Activated naive CD4-positive, alpha-beta T cell treated with anti-CD3 and anti-CD28 coated beads for 36 hours (primary cell): ENCODE measurements around the gene ZNF613. TPM values are rescaled to one million over a fixed set of nuclear protein-coding genes. Genes with fewer than 3 reads are reported as not detected.

ENCODE experiments used
- CTCF ChIA-PET: fragments of 350-600 bp; sonication (Branson Sonifier 250); formaldehyde crosslinking; loops from one replicate; lab custom pipeline; 2021; ENCODE audit warnings: antibody characterized with exemption; lab: Charles Lee
- DNase-seq: peaks from one replicate; pipeline ENCODE4 v3.0.0-alpha.2; 2020
- H3K27ac Mint-ChIP-seq: one replicate; pipeline ENCODE4 v1.8.0; 2021; ENCODE audit warnings: mild to moderate bottlenecking, mixed read lengths
- H3K27me3 Mint-ChIP-seq: one replicate; pipeline ENCODE4 v1.8.0; 2021; ENCODE audit warnings: low read depth, mixed read lengths
- H3K36me3 Mint-ChIP-seq: one replicate; pipeline ENCODE4 v1.8.0; 2021; ENCODE audit warnings: low read depth, mixed read lengths
- H3K4me1 Mint-ChIP-seq: one replicate; pipeline ENCODE4 v1.8.0; 2021; ENCODE audit warnings: low read depth, mixed read lengths
- H3K4me3 Mint-ChIP-seq: one replicate; pipeline ENCODE4 v1.8.0; 2021; ENCODE audit warnings: mild to moderate bottlenecking, moderate library complexity, mixed read lengths
- H3K9me3 Mint-ChIP-seq: one replicate; pipeline ENCODE4 v1.8.0; 2021; ENCODE audit warnings: mixed read lengths
- intact Hi-C: fragments of 100-400 bp; cut with micrococcal nuclease; formaldehyde crosslinking; loops from one replicate; pipeline ENCODE4 v1.15.1; 2023
- total RNA-seq, 2 experiments: library from RNA; stranded (reverse); gene quantifications; one replicate each; pipeline ENCODE4 v1.2.3, GENCODE V29; 2021

The ZNF613 gene
- total RNA-seq = 1 to 10 TPM; 2.0 to 3.1 TPM

GRCh38 chr19:51926784-51927741 lies at the start of gene ZNF613:
Gene ZNF613, plus strand, starts transcription at chr19:51927472. Its CDS starts 8,749 bp downstream, at chr19:51936221.
- Mint-ChIP-seq H3K4me1 (peaks cover 21% of the 10 kb centered on the region), H3K4me3 (peak within 1 kb of the TSS; percentile 96), H3K9me3 (peaks cover 52% of the 10 kb centered on the region), H3K27ac (peak within 1 kb of the TSS; percentile 96), H3K27me3 (no peaks in the 10 kb centered on the region), H3K36me3 (peaks cover 57% of the 10 kb centered on the region)
- intact Hi-C loops = loop anchor here (1.0 to 10.0 kb wide), 6 partner anchors 22 to 308 kb away; partner anchors contain the start of genes ZNF350, ZNF432, ZNF615 and ZNF649
- CTCF ChIA-PET = no interaction called here
- peak; percentile 91 for DNase-seq

GRCh38 chr19:51882518-51882917 lies 44.8 kb upstream of the ZNF613 start:
- Mint-ChIP-seq H3K36me3 (peaks cover 85% of the 10 kb centered on the region), H3K4me1 (peaks cover 1% of the 10 kb centered on the region), H3K4me3 (no peak overlapping the region), H3K9me3 (peaks cover 62% of the 10 kb centered on the region), H3K27me3 (no peaks in the 10 kb centered on the region), H3K27ac (no peak overlapping the region)
- CTCF ChIA-PET = no interaction called here
- DNase-seq = no peak
- intact Hi-C loops = no loop called here

- Mint-ChIP-seq H3K4me1 (peaks cover 3% of the 10 kb centered on the region), H3K27me3 (no peaks in the 10 kb centered on the region), H3K9me3 (peaks cover 69% of the 10 kb centered on the region), H3K36me3 (peaks cover 87% of the 10 kb centered on the region), H3K27ac (no peak overlapping the region), H3K4me3 (no peak overlapping the region)
- CTCF ChIA-PET = no interaction called here
- no peak for DNase-seq
- intact Hi-C loops = no loop called here
These were observed 42.6 kb upstream of the ZNF613 start for GRCh38 chr19:51884713-51885112.

- intact Hi-C loops = loop anchor here (2.0 kb wide), 1 partner anchor 17 kb away; the partner anchor contains the start of gene ZNF649
These were observed 39.5 kb upstream of the ZNF613 start, which contains the start of gene ZNF577 for GRCh38 chr19:51887522-51888498. Gene ZNF577, minus strand, starts transcription at chr19:51887951. Its CDS starts 7,569 bp downstream, at chr19:51880382.

GRCh38 chr19:51889934-51890333 lies 37.3 kb upstream of the ZNF613 start:
- CTCF ChIA-PET = interaction anchor here (0.6 kb wide), 1 partner anchor 193 kb away, joined by 8 read pairs; no protein-coding TSS in a partner anchor
- Mint-ChIP-seq H3K27ac (no peak overlapping the region), H3K36me3 (peaks cover 90% of the 10 kb centered on the region), H3K27me3 (no peaks in the 10 kb centered on the region), H3K4me3 (no peak overlapping the region), H3K9me3 (peaks cover 82% of the 10 kb centered on the region), H3K4me1 (peaks cover 3% of the 10 kb centered on the region)
- intact Hi-C loops = loop anchor here (2.0 kb wide), 1 partner anchor 15 kb away; the partner anchor contains the start of gene ZNF649
- no peak for DNase-seq

More at GRCh38 chr19:51887522-51888498, 39.5 kb upstream of the ZNF613 start, which contains the start of gene ZNF577:
- H3K4me1 Mint-ChIP-seq = peaks cover 3% of the 10 kb centered on the region
- peak within 1 kb of the TSS; percentile 13 for H3K27ac Mint-ChIP-seq
- CTCF ChIA-PET = no interaction called here
- peak within 1 kb of the TSS; percentile 73 for H3K4me3 Mint-ChIP-seq
- H3K36me3 Mint-ChIP-seq = peaks cover 86% of the 10 kb centered on the region
- peaks cover 71% of the 10 kb centered on the region for H3K9me3 Mint-ChIP-seq
- peak; percentile 61 for DNase-seq
- H3K27me3 Mint-ChIP-seq = no peaks in the 10 kb centered on the region

GRCh38 chr19:51891193-51891747 lies 36.0 kb upstream of the ZNF613 start:
- peaks cover 93% of the 10 kb centered on the region for H3K36me3 Mint-ChIP-seq
- intact Hi-C loops = no loop called here
- H3K27me3 Mint-ChIP-seq = no peaks in the 10 kb centered on the region
- peaks cover 3% of the 10 kb centered on the region for H3K4me1 Mint-ChIP-seq
- CTCF ChIA-PET = no interaction called here
- H3K4me3 Mint-ChIP-seq = no peak overlapping the region
- peak; percentile 11 for DNase-seq
- H3K27ac Mint-ChIP-seq = peak overlapping the region; percentile 9
- peaks cover 82% of the 10 kb centered on the region for H3K9me3 Mint-ChIP-seq

- peaks cover 89% of the 10 kb centered on the region for H3K36me3 Mint-ChIP-seq
- H3K4me3 Mint-ChIP-seq = no peak overlapping the region
- H3K9me3 Mint-ChIP-seq = peaks cover 53% of the 10 kb centered on the region
- DNase-seq = no peak
- peaks cover 4% of the 10 kb centered on the region for H3K27me3 Mint-ChIP-seq
- CTCF ChIA-PET = no interaction called here
- H3K4me1 Mint-ChIP-seq = peaks cover 19% of the 10 kb centered on the region
- H3K27ac Mint-ChIP-seq = no peak overlapping the region
- intact Hi-C loops = no loop called here
These were observed 25.4 kb upstream of the ZNF613 start for GRCh38 chr19:51901860-51902259.

- Mint-ChIP-seq H3K9me3 (peaks cover 54% of the 10 kb centered on the region), H3K27ac (no peak overlapping the region), H3K27me3 (peaks cover 16% of the 10 kb centered on the region), H3K4me1 (peaks cover 19% of the 10 kb centered on the region), H3K36me3 (peaks cover 84% of the 10 kb centered on the region), H3K4me3 (peak overlapping the region; percentile 96)
- intact Hi-C loops = no loop called here
- no peak for DNase-seq
- CTCF ChIA-PET = interaction anchor here (1.1 kb wide), 1 partner anchor 238 kb away, joined by 3 read pairs; no protein-coding TSS in a partner anchor
These were observed 24.1 kb upstream of the ZNF613 start for GRCh38 chr19:51903192-51903591.

- H3K36me3 Mint-ChIP-seq = peaks cover 76% of the 10 kb centered on the region
- H3K27ac Mint-ChIP-seq = peak within 1 kb of the TSS; percentile 98
- CTCF ChIA-PET = interaction anchor here (0.5 kb wide), 1 partner anchor 599 kb away, joined by 3 read pairs; no protein-coding TSS in a partner anchor
- H3K9me3 Mint-ChIP-seq = peaks cover 63% of the 10 kb centered on the region
- DNase-seq = peak; percentile 90
- H3K4me3 Mint-ChIP-seq = peak within 1 kb of the TSS; percentile 96
- peaks cover 22% of the 10 kb centered on the region for H3K27me3 Mint-ChIP-seq
- H3K4me1 Mint-ChIP-seq = peaks cover 19% of the 10 kb centered on the region
- intact Hi-C loops = loop anchor here (1.0 to 5.0 kb wide), 4 partner anchors 16 to 143 kb away; partner anchors contain the start of genes ZNF350, ZNF432 and ZNF613
These were observed 22.7 kb upstream of the ZNF613 start, which contains the start of gene ZNF649 for GRCh38 chr19:51904331-51905165. Gene ZNF649, minus strand, starts transcription at chr19:51905017. Its CDS starts 4,910 bp downstream, at chr19:51900107.

- peaks cover 19% of the 10 kb centered on the region for H3K4me1 Mint-ChIP-seq
- H3K27me3 Mint-ChIP-seq = peaks cover 22% of the 10 kb centered on the region
- H3K4me3 Mint-ChIP-seq = peak overlapping the region; percentile 96
- CTCF ChIA-PET = no interaction called here
- H3K27ac Mint-ChIP-seq = peak overlapping the region; percentile 98
- H3K9me3 Mint-ChIP-seq = peaks cover 58% of the 10 kb centered on the region
- no peak for DNase-seq
- intact Hi-C loops = loop anchor here (1.0 to 5.0 kb wide), 4 partner anchors 16 to 142 kb away; partner anchors contain the start of genes ZNF350, ZNF432 and ZNF613
- H3K36me3 Mint-ChIP-seq = peaks cover 72% of the 10 kb centered on the region
These were observed 22.1 kb upstream of the ZNF613 start for GRCh38 chr19:51905206-51905605.
